Fibroblast of mammary gland (primary cell): ENCODE measurements around the gene HCFC1R1.

Source experiments
- DNase-seq: peaks from one replicate; pipeline ENCODE4 v3.0.0-alpha.2; 2010; ENCODE audit warnings: low read depth
- H3K4me3 ChIP-seq: 2 replicates; pipeline ENCODE4 v1.5.1; 2011; ENCODE audit warnings: low read depth, mild to moderate bottlenecking, low read length, moderate library complexity; ENCODE audit not compliant: control insufficient read depth
- TF ChIP-seq, protein P1 (sequence below): conservative IDR thresholded peaks from 2 replicates; pipeline ENCODE4 v1.5.1; 2011; ENCODE audit warnings: low read depth, low read length, inconsistent platforms; ENCODE audit not compliant: control insufficient read depth, insufficient read depth

The HCFC1R1 gene

DNA sequence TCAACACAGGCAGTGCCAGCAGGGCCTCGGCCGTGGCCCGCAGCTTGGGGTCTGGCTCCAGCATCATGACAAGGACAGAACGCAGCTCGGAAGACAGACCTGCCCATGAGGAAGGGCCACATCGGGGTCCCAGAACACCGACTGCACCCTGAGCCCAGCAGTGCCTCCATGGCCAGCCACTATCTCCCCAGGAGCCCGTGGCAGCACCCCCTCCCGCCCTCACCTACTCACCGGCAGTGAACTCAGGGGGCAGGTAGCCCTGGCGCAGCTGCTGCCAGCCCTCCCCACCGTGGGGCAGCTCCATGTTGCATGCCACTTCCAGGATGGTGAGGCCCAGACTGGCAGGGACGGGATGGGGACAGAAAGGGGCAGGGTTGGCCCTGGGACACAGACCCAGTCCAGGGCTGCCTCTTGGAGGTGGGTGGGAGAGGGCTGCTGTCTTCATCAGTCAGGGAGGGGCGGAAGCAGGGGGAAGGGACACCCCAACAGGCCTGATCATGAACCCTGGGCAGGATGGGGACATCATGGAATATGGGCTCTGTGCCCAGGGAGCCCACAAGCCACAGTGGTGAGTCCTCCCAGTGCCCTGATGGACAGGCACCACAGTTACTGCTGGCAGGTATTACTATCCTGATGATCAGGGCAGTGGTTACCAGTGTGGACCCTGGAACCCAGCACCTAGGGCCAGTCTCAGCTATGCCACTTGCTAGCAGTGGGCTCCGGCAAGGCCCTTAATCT, 49.3 kb downstream of the HCFC1R1 start:
- H3K4me3 ChIP-seq: no peak overlapping the region
- TF ChIP-seq, protein P1, sequence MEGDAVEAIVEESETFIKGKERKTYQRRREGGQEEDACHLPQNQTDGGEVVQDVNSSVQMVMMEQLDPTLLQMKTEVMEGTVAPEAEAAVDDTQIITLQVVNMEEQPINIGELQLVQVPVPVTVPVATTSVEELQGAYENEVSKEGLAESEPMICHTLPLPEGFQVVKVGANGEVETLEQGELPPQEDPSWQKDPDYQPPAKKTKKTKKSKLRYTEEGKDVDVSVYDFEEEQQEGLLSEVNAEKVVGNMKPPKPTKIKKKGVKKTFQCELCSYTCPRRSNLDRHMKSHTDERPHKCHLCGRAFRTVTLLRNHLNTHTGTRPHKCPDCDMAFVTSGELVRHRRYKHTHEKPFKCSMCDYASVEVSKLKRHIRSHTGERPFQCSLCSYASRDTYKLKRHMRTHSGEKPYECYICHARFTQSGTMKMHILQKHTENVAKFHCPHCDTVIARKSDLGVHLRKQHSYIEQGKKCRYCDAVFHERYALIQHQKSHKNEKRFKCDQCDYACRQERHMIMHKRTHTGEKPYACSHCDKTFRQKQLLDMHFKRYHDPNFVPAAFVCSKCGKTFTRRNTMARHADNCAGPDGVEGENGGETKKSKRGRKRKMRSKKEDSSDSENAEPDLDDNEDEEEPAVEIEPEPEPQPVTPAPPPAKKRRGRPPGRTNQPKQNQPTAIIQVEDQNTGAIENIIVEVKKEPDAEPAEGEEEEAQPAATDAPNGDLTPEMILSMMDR: no peak
- DNase-seq: no peak

DNA sequence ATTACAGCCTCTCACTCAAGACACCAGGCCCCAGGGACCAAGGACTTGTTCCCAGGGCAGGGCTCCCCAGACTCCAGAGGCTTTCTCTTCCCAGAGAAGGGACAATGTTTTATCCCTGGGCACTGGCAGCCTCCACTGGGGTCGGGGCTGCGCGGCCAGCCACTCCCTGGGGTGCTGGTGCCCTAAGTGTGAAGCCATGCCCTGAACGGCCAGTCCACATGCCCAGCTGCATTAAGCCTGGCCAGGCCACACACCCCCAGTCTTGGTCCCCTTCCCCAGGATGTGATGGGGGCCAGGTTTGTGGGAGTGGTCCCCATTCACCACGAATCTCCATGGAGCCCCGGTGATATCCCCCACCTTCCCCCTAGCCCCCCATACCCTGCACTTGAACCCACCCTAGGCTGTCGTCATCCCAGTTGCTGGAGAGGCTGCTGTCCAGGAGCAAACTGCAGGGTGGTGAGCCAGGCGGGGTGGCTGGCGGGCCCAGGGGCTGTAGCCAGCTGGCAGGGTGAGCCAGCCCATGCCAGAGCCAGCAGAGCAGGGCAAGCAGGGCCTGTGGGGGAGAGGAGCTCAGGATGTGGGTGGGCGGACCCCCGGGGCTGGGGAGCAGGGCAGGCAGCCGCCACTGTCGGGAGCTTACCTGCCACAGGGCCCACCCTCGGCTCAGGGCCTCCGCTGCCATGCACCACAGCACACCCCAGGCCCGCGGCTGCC, 50.0 kb downstream of the HCFC1R1 start:
- TF ChIP-seq, protein P1: no peak
- no peak overlapping the region for H3K4me3 ChIP-seq
- no peak for DNase-seq

DNA sequence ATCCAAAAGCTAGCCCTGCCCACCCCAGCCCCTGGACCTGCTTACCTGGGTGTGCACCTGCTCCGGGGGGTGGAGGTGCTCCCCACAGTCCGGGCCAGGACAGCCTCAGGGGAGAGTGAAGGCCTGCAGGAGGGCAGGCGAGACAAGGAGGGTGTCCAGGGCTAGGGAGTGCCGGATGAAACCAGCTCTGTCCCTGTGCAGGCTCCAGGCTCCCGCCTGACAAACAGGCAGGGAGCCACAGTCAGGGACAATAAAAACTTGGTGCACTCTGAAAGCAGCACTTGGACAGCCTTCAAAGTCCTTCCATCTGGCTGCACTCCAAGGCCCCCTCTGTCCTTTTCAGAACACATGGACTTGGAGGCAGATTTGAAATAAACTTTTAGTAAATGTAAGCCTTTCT, 50.6 kb downstream of the HCFC1R1 start:
- DNase-seq: no peak
- no peak overlapping the region for H3K4me3 ChIP-seq
- TF ChIP-seq, protein P1: no peak
